ENCODE data around the gene PAIP2B.

The PAIP2B gene

GRCh38 chr2:71226965-71227560 is at the start of gene PAIP2B:
Gene PAIP2B (minus strand): TSS chr2:71227103. CDS start chr2:71202589, 24,514 bp downstream.
- peak within 1 kb of the TSS; percentile 76 for H3K4me3 ChIP-seq (ENCODE audit: low read depth, low read length)
- no peak for TF ChIP-seq CTCF (IDR thresholded peaks at IDR 0.05; ENCODE audit: low read depth, low read length, missing control alignments)
- in situ Hi-C loops (cut with HindIII; ENCODE audit: low sequenced_read_pairs) = no loop called here
- peak; percentile 98 for DNase-seq (ENCODE audit: low read depth)

GRCh38 chr2:71275939-71276310 is 49.0 kb upstream of the PAIP2B start:
- in situ Hi-C loops (cut with HindIII; ENCODE audit: low sequenced_read_pairs) = no loop called here
- no peak for DNase-seq (ENCODE audit: low read depth)
- no peak for TF ChIP-seq CTCF (IDR thresholded peaks at IDR 0.05; ENCODE audit: low read depth, low read length, missing control alignments)
- H3K4me3 ChIP-seq (ENCODE audit: low read depth, low read length) = peak overlapping the region; percentile 70

- DNase-seq (ENCODE audit: low read depth) = no peak
- in situ Hi-C loops (cut with HindIII; ENCODE audit: low sequenced_read_pairs) = no loop called here
- H3K4me3 ChIP-seq (ENCODE audit: low read depth, low read length) = no peak overlapping the region
- TF ChIP-seq CTCF (IDR thresholded peaks at IDR 0.05; ENCODE audit: low read depth, low read length, missing control alignments) = no peak
These were observed 42.7 kb upstream of the PAIP2B start for GRCh38 chr2:71269511-71270090.

- no peak for TF ChIP-seq CTCF (IDR thresholded peaks at IDR 0.05; ENCODE audit: low read depth, low read length, missing control alignments)
- in situ Hi-C loops (cut with HindIII; ENCODE audit: low sequenced_read_pairs) = no loop called here
- no peak for DNase-seq (ENCODE audit: low read depth)
- no peak overlapping the region for H3K4me3 ChIP-seq (ENCODE audit: low read depth, low read length)
These were observed 36.5 kb upstream of the PAIP2B start for GRCh38 chr2:71263386-71263785.

- DNase-seq (ENCODE audit: low read depth) = no peak
- H3K4me3 ChIP-seq (ENCODE audit: low read depth, low read length) = no peak overlapping the region
- TF ChIP-seq CTCF (IDR thresholded peaks at IDR 0.05; ENCODE audit: low read depth, low read length, missing control alignments) = no peak
- in situ Hi-C loops (cut with HindIII; ENCODE audit: low sequenced_read_pairs) = no loop called here
These were observed 34.6 kb upstream of the PAIP2B start for GRCh38 chr2:71261534-71261933.

- in situ Hi-C loops (cut with HindIII; ENCODE audit: low sequenced_read_pairs) = no loop called here
- H3K4me3 ChIP-seq (ENCODE audit: low read depth, low read length) = no peak overlapping the region
- no peak for TF ChIP-seq CTCF (IDR thresholded peaks at IDR 0.05; ENCODE audit: low read depth, low read length, missing control alignments)
- DNase-seq (ENCODE audit: low read depth) = no peak
These were observed 29.5 kb upstream of the PAIP2B start for GRCh38 chr2:71256421-71256820.
